Fibroblast of lung (primary cell): ENCODE results near the gene SLC9A3. TPM values are rescaled to one million over a fixed set of nuclear protein-coding genes. Genes with fewer than 3 reads are reported as not detected.

Experiments
- DNase-seq, 2 donors: peaks; one replicate each; pipeline versions ENCODE4 v3.0.0 to v3.0.0-alpha.2; 2010; ENCODE audit warnings: low read depth in 2 of 2
- H2AFZ ChIP-seq: 2 replicates; pipeline ENCODE4 v1.5.1; 2012; ENCODE audit warnings: low read length, control low read depth, inconsistent platforms
- H3K27ac ChIP-seq: 2 replicates; pipeline ENCODE4 v1.5.1; 2011; ENCODE audit warnings: low read length, control low read depth; ENCODE audit not compliant: insufficient read depth
- H3K27me3 ChIP-seq: 2 replicates; pipeline ENCODE4 v1.5.1; 2011; ENCODE audit warnings: mild to moderate bottlenecking, low read length; ENCODE audit not compliant: control insufficient read depth, insufficient read depth
- H3K36me3 ChIP-seq: 2 replicates; pipeline ENCODE4 v1.5.1; 2011; ENCODE audit warnings: low read length; ENCODE audit not compliant: control insufficient read depth, insufficient read depth
- H3K4me1 ChIP-seq: 2 replicates; pipeline ENCODE4 v1.5.1; 2011; ENCODE audit warnings: low read length; ENCODE audit not compliant: control insufficient read depth, insufficient read depth; ENCODE audit errors: extremely low read depth
- H3K4me2 ChIP-seq: 2 replicates; pipeline ENCODE4 v1.5.1; 2011; ENCODE audit warnings: low read length, control low read depth; ENCODE audit not compliant: insufficient read depth; ENCODE audit errors: extremely low read depth
- H3K4me3 ChIP-seq, 4 experiments: fragments of 200-600 bp in 1 of 4; sonication (generic) in 1 of 4; replicated peaks in 1 of 4; 2 replicates each; pipeline ENCODE4 v1.5.1; 2011 to 2016; ENCODE audit warnings: low read length in 4 of 4, low read depth in 3 of 4, mild to moderate bottlenecking in 3 of 4, control low read depth in 2 of 4, inconsistent platforms in 1 of 4, mixed read lengths in 1 of 4; ENCODE audit not compliant: insufficient read depth in 1 of 4; ENCODE audit errors: control extremely low read depth in 1 of 4
- H3K79me2 ChIP-seq: 2 replicates; pipeline ENCODE4 v1.5.1; 2012; ENCODE audit warnings: mild to moderate bottlenecking, low read length, inconsistent platforms; ENCODE audit not compliant: control insufficient read depth, insufficient read depth
- H3K9ac ChIP-seq: 2 replicates; pipeline ENCODE4 v1.5.1; 2011; ENCODE audit warnings: mild to moderate bottlenecking, low read length, control low read depth; ENCODE audit not compliant: insufficient read depth
- H3K9me3 ChIP-seq: 2 replicates; pipeline ENCODE4 v1.5.1; 2012; ENCODE audit warnings: low read depth, low read length; ENCODE audit not compliant: control insufficient read depth, insufficient read depth
- H4K20me1 ChIP-seq: 2 replicates; pipeline ENCODE4 v1.5.1; 2011; ENCODE audit warnings: low read length; ENCODE audit not compliant: control insufficient read depth, insufficient read depth; ENCODE audit errors: extremely low read depth
- EZH2 ChIP-seq: IDR thresholded peaks from 2 replicates; pipeline ENCODE4 v1.5.1; 2012; ENCODE audit warnings: low read length, control low read depth, mild to moderate bottlenecking; ENCODE audit errors: missing control alignments
- polyA plus RNA-seq, 2 donors: library from polyadenylated mRNA; depleted of rRNA in 1 of 2; stranded (reverse) in 1 of 2; unstranded in 1 of 2; fragments of >200 nt; gene quantifications; 2 replicates each; pipeline ENCODE4 v1.2.1, GENCODE V29; 2011 to 2012; ENCODE audit warnings: missing spikeins in 1 of 2
- total RNA-seq: library from RNA; depleted of rRNA; stranded (reverse); fragments of >200 nt; gene quantifications from 2 replicates; pipeline ENCODE4 v1.2.1, GENCODE V29; 2014
- TF ChIP-seq, protein P1 (sequence below), 2 donors: IDR thresholded peaks in 1 of 2; conservative IDR thresholded peaks in 1 of 2; 1 replicate in 1 of 2; 2 replicates in 1 of 2; pipeline ENCODE4 v1.5.1; 2011 to 2012; ENCODE audit warnings: low read length in 2 of 2, control low read depth in 1 of 2, inconsistent platforms in 1 of 2, low read depth in 1 of 2, mild to moderate bottlenecking in 1 of 2

The SLC9A3 gene
- total and polyA plus RNA-seq, 2 donors (not counting 1 experiment from before 2014, with no cell fraction given), result 0.50 to 0.84 TPM

DNA sequence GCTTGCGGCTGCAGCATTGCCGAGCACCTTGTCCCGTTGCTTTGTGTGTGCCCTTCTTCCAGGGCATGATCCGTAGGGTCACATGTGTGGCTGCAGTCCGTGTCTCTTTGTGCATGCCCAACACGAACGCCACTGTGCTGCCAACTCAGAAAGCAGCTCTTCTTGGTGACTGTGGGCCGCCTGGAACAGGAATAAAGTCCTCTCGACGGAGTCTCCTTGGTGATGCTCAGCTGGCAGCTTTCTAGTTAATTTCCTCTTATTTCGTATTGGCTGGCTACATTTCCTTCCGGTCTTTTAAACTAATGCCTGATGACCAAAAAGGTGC lies 75.5 kb downstream of the SLC9A3 start:
- Histone ChIP-seq H3K27me3 (no peaks in the 10 kb centered on the region), H3K4me2 (no peak overlapping the region), H4K20me1 (no peaks in the 10 kb centered on the region), H3K4me1 (peaks cover 4% of the 10 kb centered on the region), H3K4me3 (no peak overlapping the region), H3K27ac (no peak overlapping the region), H3K79me2 (peaks cover 18% of the 10 kb centered on the region), H3K36me3 (peaks cover 32% of the 10 kb centered on the region), H3K9ac (no peak overlapping the region), H2AFZ (no peak overlapping the region), H3K9me3 (no peaks in the 10 kb centered on the region)
- DNase-seq, result no peak
- no peak for TF ChIP-seq EZH2
- TF ChIP-seq, protein P1, sequence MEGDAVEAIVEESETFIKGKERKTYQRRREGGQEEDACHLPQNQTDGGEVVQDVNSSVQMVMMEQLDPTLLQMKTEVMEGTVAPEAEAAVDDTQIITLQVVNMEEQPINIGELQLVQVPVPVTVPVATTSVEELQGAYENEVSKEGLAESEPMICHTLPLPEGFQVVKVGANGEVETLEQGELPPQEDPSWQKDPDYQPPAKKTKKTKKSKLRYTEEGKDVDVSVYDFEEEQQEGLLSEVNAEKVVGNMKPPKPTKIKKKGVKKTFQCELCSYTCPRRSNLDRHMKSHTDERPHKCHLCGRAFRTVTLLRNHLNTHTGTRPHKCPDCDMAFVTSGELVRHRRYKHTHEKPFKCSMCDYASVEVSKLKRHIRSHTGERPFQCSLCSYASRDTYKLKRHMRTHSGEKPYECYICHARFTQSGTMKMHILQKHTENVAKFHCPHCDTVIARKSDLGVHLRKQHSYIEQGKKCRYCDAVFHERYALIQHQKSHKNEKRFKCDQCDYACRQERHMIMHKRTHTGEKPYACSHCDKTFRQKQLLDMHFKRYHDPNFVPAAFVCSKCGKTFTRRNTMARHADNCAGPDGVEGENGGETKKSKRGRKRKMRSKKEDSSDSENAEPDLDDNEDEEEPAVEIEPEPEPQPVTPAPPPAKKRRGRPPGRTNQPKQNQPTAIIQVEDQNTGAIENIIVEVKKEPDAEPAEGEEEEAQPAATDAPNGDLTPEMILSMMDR (conservative IDR thresholded peaks at IDR 0.05 in 1 of 2, IDR thresholded peaks at IDR 0.05 in 1 of 2; ENCODE audit: low read depth in 1 of 2, low read length in 2 of 2), result no peak

DNA sequence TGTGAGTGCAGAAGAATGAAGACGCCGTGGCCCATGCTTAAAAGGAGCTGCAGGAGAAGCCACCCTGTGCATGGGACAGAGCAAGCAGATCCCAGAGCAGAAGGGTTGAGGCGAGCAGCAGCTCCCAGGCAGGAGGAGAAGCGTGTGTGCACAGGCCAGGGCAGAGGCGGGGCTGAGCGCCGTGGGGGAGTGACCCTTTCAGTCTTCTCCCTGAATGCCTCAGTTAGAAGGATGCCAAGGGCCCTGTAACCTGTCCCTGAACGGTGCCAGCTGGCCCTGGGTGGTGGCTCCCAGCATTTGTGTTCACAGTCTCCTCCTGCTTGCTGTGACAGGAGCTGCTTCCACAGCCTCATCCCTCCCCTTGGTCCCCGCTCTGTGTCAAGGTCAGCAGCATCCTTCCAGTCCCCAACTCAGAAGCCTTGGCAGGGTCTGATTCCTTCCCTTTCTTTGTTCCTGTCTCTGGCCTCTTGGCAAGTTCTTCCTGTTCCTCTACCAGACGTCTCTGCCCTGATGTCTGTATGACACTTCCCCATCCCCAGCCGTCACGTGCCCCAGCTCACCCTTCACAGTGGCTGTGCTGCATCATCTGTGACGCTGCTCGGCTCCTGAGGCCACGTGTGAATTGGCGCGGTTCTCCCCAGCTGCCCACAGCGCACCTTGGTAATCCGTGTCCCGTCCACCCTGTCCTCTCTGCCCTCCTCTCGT lies 76.0 kb downstream of the SLC9A3 start:
- Histone ChIP-seq H2AFZ (no peak overlapping the region), H3K79me2 (peaks cover 23% of the 10 kb centered on the region), H3K36me3 (peaks cover 28% of the 10 kb centered on the region), H3K9ac (no peak overlapping the region), H3K9me3 (no peaks in the 10 kb centered on the region), H3K27ac (no peak overlapping the region), H3K4me2 (no peak overlapping the region), H3K4me1 (peaks cover 7% of the 10 kb centered on the region), H3K27me3 (no peaks in the 10 kb centered on the region), H3K4me3 (no peak overlapping the region), H4K20me1 (no peaks in the 10 kb centered on the region)
- DNase-seq, result no peak
- TF ChIP-seq, protein P1 (conservative IDR thresholded peaks at IDR 0.05 in 1 of 2, IDR thresholded peaks at IDR 0.05 in 1 of 2; ENCODE audit: low read depth in 1 of 2, low read length in 2 of 2), result no peak

DNA sequence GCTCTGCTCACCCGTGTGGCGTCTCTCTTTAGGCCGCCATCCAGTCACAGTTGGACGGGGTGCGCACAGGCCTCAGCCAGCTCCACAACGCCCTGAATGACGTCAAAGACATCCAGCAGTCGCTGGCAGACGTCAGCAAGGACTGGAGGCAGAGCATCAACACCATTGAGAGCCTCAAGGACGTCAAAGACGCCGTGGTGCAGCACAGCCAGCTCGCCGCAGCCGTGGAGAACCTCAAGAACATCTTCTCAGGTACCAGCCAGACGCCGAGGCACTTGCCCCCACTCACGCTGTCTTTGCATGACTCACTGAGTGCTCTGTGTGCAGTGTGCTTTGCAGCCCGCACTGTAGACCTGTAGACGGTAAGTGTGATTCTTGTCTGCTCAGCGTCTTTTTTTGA lies 76.7 kb downstream of the SLC9A3 start:
- Histone ChIP-seq H2AFZ (no peak overlapping the region), H3K27ac (no peak overlapping the region), H3K4me2 (no peak overlapping the region), H3K4me3 (no peak overlapping the region), H4K20me1 (no peaks in the 10 kb centered on the region), H3K9me3 (no peaks in the 10 kb centered on the region), H3K27me3 (no peaks in the 10 kb centered on the region), H3K9ac (no peak overlapping the region), H3K79me2 (peaks cover 26% of the 10 kb centered on the region), H3K4me1 (peaks cover 7% of the 10 kb centered on the region), H3K36me3 (peaks cover 27% of the 10 kb centered on the region)
- TF ChIP-seq EZH2, result no peak
- TF ChIP-seq, protein P1 (conservative IDR thresholded peaks at IDR 0.05 in 1 of 2, IDR thresholded peaks at IDR 0.05 in 1 of 2; ENCODE audit: low read depth in 1 of 2, low read length in 2 of 2), result no peak
- DNase-seq, result no peak
